Mucosa of stomach (tissue), 1 donor: ENCODE results near the gene MDFI.

ENCODE experiments used
- H3K27me3 ChIP-seq: one replicate; pipeline ENCODE4 v1.7.0; 2013; ENCODE audit warnings: mild to moderate bottlenecking, low read length; ENCODE audit not compliant: control insufficient read depth, insufficient read depth
- H3K36me3 ChIP-seq: one replicate; pipeline ENCODE4 v1.7.0; 2013; ENCODE audit warnings: low read length; ENCODE audit not compliant: control insufficient read depth, insufficient read depth
- H3K4me1 ChIP-seq: one replicate; pipeline ENCODE4 v1.7.0; 2013; ENCODE audit warnings: mild to moderate bottlenecking, low read length; ENCODE audit not compliant: control insufficient read depth, insufficient read depth
- H3K4me3 ChIP-seq: one replicate; pipeline ENCODE4 v1.7.0; 2013; ENCODE audit warnings: low read length
- H3K9ac ChIP-seq: one replicate; pipeline ENCODE4 v1.7.0; 2013; ENCODE audit warnings: mild to moderate bottlenecking, low read length, moderate library complexity
- H3K9me3 ChIP-seq: one replicate; pipeline ENCODE4 v1.7.0; 2013; ENCODE audit warnings: mild to moderate bottlenecking, low read length, moderate library complexity; ENCODE audit not compliant: control insufficient read depth
- donor health status: Pancreatic carcinoma.

MDFI gene

GRCh38 chr6:41691426-41692079 lies 53.3 kb downstream of the MDFI start:
- Histone ChIP-seq H3K9ac (no peak overlapping the region), H3K4me1 (peaks cover 40% of the 10 kb centered on the region), H3K9me3 (no peaks in the 10 kb centered on the region), H3K4me3 (no peak overlapping the region), H3K36me3 (peaks cover 8% of the 10 kb centered on the region), H3K27me3 (no peaks in the 10 kb centered on the region)

GRCh38 chr6:41692080-41692675 lies 53.9 kb downstream of the MDFI start:
- no peak overlapping the region for H3K9ac ChIP-seq
- H3K4me1 ChIP-seq = peaks cover 36% of the 10 kb centered on the region
- H3K9me3 ChIP-seq = no peaks in the 10 kb centered on the region
- no peak overlapping the region for H3K4me3 ChIP-seq
- H3K27me3 ChIP-seq = no peaks in the 10 kb centered on the region
- H3K36me3 ChIP-seq = peaks cover 4% of the 10 kb centered on the region

GRCh38 chr6:41692730-41693129 lies 54.5 kb downstream of the MDFI start:
- no peaks in the 10 kb centered on the region for H3K36me3 ChIP-seq
- H3K9ac ChIP-seq = no peak overlapping the region
- no peaks in the 10 kb centered on the region for H3K27me3 ChIP-seq
- H3K4me1 ChIP-seq = peaks cover 30% of the 10 kb centered on the region
- H3K4me3 ChIP-seq = no peak overlapping the region
- H3K9me3 ChIP-seq = no peaks in the 10 kb centered on the region

- Histone ChIP-seq H3K9me3 (no peaks in the 10 kb centered on the region), H3K4me1 (peaks cover 22% of the 10 kb centered on the region), H3K4me3 (no peak overlapping the region), H3K36me3 (no peaks in the 10 kb centered on the region), H3K27me3 (no peaks in the 10 kb centered on the region), H3K9ac (no peak overlapping the region)
These were observed 55.3 kb downstream of the MDFI start for GRCh38 chr6:41693281-41694240.

GRCh38 chr6:41694815-41695526 lies 56.7 kb downstream of the MDFI start:
- H3K36me3 ChIP-seq = no peaks in the 10 kb centered on the region
- H3K27me3 ChIP-seq = no peaks in the 10 kb centered on the region
- H3K4me3 ChIP-seq = no peak overlapping the region
- no peaks in the 10 kb centered on the region for H3K9me3 ChIP-seq
- H3K9ac ChIP-seq = no peak overlapping the region
- H3K4me1 ChIP-seq = peaks cover 10% of the 10 kb centered on the region

GRCh38 chr6:41695825-41696224 lies 57.6 kb downstream of the MDFI start:
- Histone ChIP-seq H3K27me3 (no peaks in the 10 kb centered on the region), H3K36me3 (no peaks in the 10 kb centered on the region), H3K9ac (no peak overlapping the region), H3K4me1 (peaks cover 10% of the 10 kb centered on the region), H3K9me3 (no peaks in the 10 kb centered on the region), H3K4me3 (no peak overlapping the region)

- Histone ChIP-seq H3K4me1 (peaks cover 10% of the 10 kb centered on the region), H3K9ac (no peak overlapping the region), H3K36me3 (no peaks in the 10 kb centered on the region), H3K9me3 (no peaks in the 10 kb centered on the region), H3K27me3 (no peaks in the 10 kb centered on the region), H3K4me3 (no peak overlapping the region)
These were observed 58.5 kb downstream of the MDFI start for GRCh38 chr6:41696788-41697187.

- no peak overlapping the region for H3K9ac ChIP-seq
- peaks cover 5% of the 10 kb centered on the region for H3K4me1 ChIP-seq
- no peaks in the 10 kb centered on the region for H3K27me3 ChIP-seq
- no peaks in the 10 kb centered on the region for H3K9me3 ChIP-seq
- H3K36me3 ChIP-seq = no peaks in the 10 kb centered on the region
- H3K4me3 ChIP-seq = no peak overlapping the region
These were observed 59.9 kb downstream of the MDFI start for GRCh38 chr6:41697861-41698781.

- H3K36me3 ChIP-seq = no peaks in the 10 kb centered on the region
- no peak overlapping the region for H3K9ac ChIP-seq
- H3K27me3 ChIP-seq = no peaks in the 10 kb centered on the region
- H3K4me3 ChIP-seq = no peak overlapping the region
- peaks cover under 1% of the 10 kb centered on the region for H3K4me1 ChIP-seq
- H3K9me3 ChIP-seq = no peaks in the 10 kb centered on the region
These were observed 60.8 kb downstream of the MDFI start for GRCh38 chr6:41699063-41699462.

GRCh38 chr6:41700463-41701347 lies 62.4 kb downstream of the MDFI start:
- H3K4me3 ChIP-seq = no peak overlapping the region
- H3K4me1 ChIP-seq = peaks cover 17% of the 10 kb centered on the region
- no peaks in the 10 kb centered on the region for H3K27me3 ChIP-seq
- no peak overlapping the region for H3K9ac ChIP-seq
- no peaks in the 10 kb centered on the region for H3K36me3 ChIP-seq
- no peaks in the 10 kb centered on the region for H3K9me3 ChIP-seq
